Measurements from ENCODE around the gene CEP112. TPM values are rescaled to one million over a fixed set of nuclear protein-coding genes. Genes with fewer than 3 reads are reported as not detected.

CEP112 gene
- total and polyA plus RNA-seq, 9 of the 15 experiments (the other 6 are each of a cell fraction or from before 2014, with no cell fraction given), result 0.84 TPM; not detected in 8

- ChIA-PET POLR2A (no interaction called here), CTCF (ENCODE audit: low intra/inter-chr PET ratio) (no interaction called here)
- in situ Hi-C loops (cut with MboI), result no loop called here
- Histone ChIP-seq H3K4me3 (no peak overlapping the region), H4K20me1 (replicated peaks; ENCODE audit: control insufficient read depth, insufficient read depth, low read length) (no peaks in the 10 kb centered on the region), H3K9ac (ENCODE audit: insufficient read depth in 1 of 2, low read depth in 2 of 2, low read length in 2 of 2) (no peak overlapping the region), H2AFZ (ENCODE audit: low read depth, low read length) (no peak overlapping the region), H3K4me1 (replicated peaks in 1 of 2; ENCODE audit: control insufficient read depth in 2 of 2, insufficient read depth in 2 of 2, low read length in 2 of 2) (no peaks in the 10 kb centered on the region), H3K4me2 (ENCODE audit: insufficient read depth, low read length) (no peak overlapping the region), H3K27me3 (ENCODE audit: control insufficient read depth in 2 of 2, insufficient read depth in 2 of 2, low read length in 2 of 2) (peaks cover 3 to 5% of the 10 kb centered on the region in 2 experiments; a peak in 3 of 5 replicates), H3K36me3 (ENCODE audit: control insufficient read depth, insufficient read depth, low read length) (no peaks in the 10 kb centered on the region), H3K9me3 (replicated peaks; ENCODE audit: control insufficient read depth, insufficient read depth, low read depth, low read length) (no peaks in the 10 kb centered on the region), H3K79me2 (ENCODE audit: control insufficient read depth, insufficient read depth, low read length) (no peaks in the 10 kb centered on the region), H3K27ac (ENCODE audit: extremely low read depth, low read depth, low read length) (no peak overlapping the region), H3K9me1 (ENCODE audit: control insufficient read depth, insufficient read depth, low read length) (no peaks in the 10 kb centered on the region)
- FAIRE-seq (no peak), ATAC-seq (no peak), DNase-seq (ENCODE audit: extremely low read depth in 1 of 4, low spot score in 3 of 4) (no peak)
- 2% methylated on average over 8 of the region's 8 CpGs for WGBS (ENCODE audit: insufficient coverage, low coverage, missing lambda C conversion rate)
- BruUV-seq (replicated peaks), result no TSS peak
- intact Hi-C loops (cut with micrococcal nuclease), result no loop called here
- TF ChIP-seq ZFX (CRISPR knock-in tag; IDR thresholded peaks at IDR 0.05) (no peak), TCFL5 (CRISPR knock-in tag; conservative IDR thresholded peaks at IDR 0.05) (no peak), MLLT1 (IDR thresholded peaks at IDR 0.05) (no peak), NR3C1 (CRISPR knock-in tag; IDR thresholded peaks at IDR 0.05) (no peak), PTTG1 (tag; IDR thresholded peaks at IDR 0.05; ENCODE audit: low read depth) (no peak), FOXP4 (CRISPR knock-in tag; IDR thresholded peaks at IDR 0.05; ENCODE audit: borderline replicate concordance) (no peak), GTF2A2 (tag; IDR thresholded peaks at IDR 0.05) (no peak), POLR2G (IDR thresholded peaks at IDR 0.05; ENCODE audit: low read depth, low read length) (no peak), ESRRA (IDR thresholded peaks at IDR 0.05; ENCODE audit: borderline replicate concordance, low read depth) (no peak)
- TF ChIP-seq, protein P1, sequence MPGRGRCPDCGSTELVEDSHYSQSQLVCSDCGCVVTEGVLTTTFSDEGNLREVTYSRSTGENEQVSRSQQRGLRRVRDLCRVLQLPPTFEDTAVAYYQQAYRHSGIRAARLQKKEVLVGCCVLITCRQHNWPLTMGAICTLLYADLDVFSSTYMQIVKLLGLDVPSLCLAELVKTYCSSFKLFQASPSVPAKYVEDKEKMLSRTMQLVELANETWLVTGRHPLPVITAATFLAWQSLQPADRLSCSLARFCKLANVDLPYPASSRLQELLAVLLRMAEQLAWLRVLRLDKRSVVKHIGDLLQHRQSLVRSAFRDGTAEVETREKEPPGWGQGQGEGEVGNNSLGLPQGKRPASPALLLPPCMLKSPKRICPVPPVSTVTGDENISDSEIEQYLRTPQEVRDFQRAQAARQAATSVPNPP (IDR thresholded peaks at IDR 0.05; ENCODE audit: borderline replicate concordance, insufficient read depth, insufficient read length), result no peak
- TF ChIP-seq, protein P2, sequence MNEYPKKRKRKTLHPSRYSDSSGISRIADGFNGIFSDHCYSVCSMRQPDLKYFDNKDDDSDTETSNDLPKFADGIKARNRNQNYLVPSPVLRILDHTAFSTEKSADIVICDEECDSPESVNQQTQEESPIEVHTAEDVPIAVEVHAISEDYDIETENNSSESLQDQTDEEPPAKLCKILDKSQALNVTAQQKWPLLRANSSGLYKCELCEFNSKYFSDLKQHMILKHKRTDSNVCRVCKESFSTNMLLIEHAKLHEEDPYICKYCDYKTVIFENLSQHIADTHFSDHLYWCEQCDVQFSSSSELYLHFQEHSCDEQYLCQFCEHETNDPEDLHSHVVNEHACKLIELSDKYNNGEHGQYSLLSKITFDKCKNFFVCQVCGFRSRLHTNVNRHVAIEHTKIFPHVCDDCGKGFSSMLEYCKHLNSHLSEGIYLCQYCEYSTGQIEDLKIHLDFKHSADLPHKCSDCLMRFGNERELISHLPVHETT (CRISPR knock-in tag; conservative IDR thresholded peaks at IDR 0.05 in 1 of 2, IDR thresholded peaks at IDR 0.05 in 1 of 2), result no peak
- TF ChIP-seq, protein P3, sequence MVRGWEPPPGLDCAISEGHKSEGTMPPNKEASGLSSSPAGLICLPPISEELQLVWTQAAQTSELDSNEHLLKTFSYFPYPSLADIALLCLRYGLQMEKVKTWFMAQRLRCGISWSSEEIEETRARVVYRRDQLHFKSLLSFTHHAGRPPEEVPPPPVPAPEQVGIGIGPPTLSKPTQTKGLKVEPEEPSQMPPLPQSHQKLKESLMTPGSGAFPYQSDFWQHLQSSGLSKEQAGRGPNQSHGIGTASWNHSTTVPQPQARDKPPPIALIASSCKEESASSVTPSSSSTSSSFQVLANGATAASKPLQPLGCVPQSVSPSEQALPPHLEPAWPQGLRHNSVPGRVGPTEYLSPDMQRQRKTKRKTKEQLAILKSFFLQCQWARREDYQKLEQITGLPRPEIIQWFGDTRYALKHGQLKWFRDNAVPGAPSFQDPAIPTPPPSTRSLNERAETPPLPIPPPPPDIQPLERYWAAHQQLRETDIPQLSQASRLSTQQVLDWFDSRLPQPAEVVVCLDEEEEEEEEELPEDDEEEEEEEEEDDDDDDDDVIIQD (CRISPR knock-in tag; IDR thresholded peaks at IDR 0.05), result no peak
These were observed 480.2 kb downstream of the CEP112 start for GRCh38 chr17:65711671-65712276.
